Mucosa of rectum (tissue), 2 donors: ENCODE measurements around the gene FOSL1.

Experiments
- H3K27ac ChIP-seq, 2 donors: one replicate each; pipeline ENCODE4 v1.7.0; 2013; ENCODE audit warnings: inconsistent platforms in 2 of 2, low read depth in 2 of 2, low read length in 2 of 2
- H3K27me3 ChIP-seq, 2 donors: one replicate each; pipeline ENCODE4 v1.7.0; 2013; ENCODE audit warnings: low read length in 2 of 2; ENCODE audit not compliant: control insufficient read depth in 2 of 2, insufficient read depth in 2 of 2
- H3K36me3 ChIP-seq, 2 donors: one replicate each; pipeline ENCODE4 v1.7.0; 2013; ENCODE audit warnings: low read length in 2 of 2; ENCODE audit not compliant: control insufficient read depth in 2 of 2, insufficient read depth in 2 of 2
- H3K4me1 ChIP-seq, 2 donors: one replicate each; pipeline ENCODE4 v1.7.0; 2013; ENCODE audit warnings: low read length in 2 of 2, mild to moderate bottlenecking in 1 of 2; ENCODE audit not compliant: control insufficient read depth in 2 of 2, insufficient read depth in 2 of 2
- H3K4me3 ChIP-seq, 2 donors: one replicate each; pipeline ENCODE4 v1.7.0; 2013; ENCODE audit warnings: low read length in 2 of 2
- H3K9ac ChIP-seq, 2 donors: one replicate each; pipeline ENCODE4 v1.7.0; 2013; ENCODE audit warnings: low read length in 2 of 2, low read depth in 1 of 2, mild to moderate bottlenecking in 1 of 2
- H3K9me3 ChIP-seq, 2 donors: one replicate each; pipeline ENCODE4 v1.7.0; 2013; ENCODE audit warnings: low read length in 2 of 2; ENCODE audit not compliant: control insufficient read depth in 2 of 2
- donor health status: healthy.
- donor health status: Normal muscosa, but diverticular disease.

The FOSL1 gene

GRCh38 chr11:65870307-65870658 lies 29.9 kb downstream of the FOSL1 start:
- H3K9ac ChIP-seq, result no peak overlapping the region

GRCh38 chr11:65869643-65870306 lies 30.4 kb downstream of the FOSL1 start:
- Histone ChIP-seq H3K36me3 (peaks cover 12 to 14% of the 10 kb centered on the region in 2 donors), H3K4me1 (peaks cover 13 to 16% of the 10 kb centered on the region in 2 donors), H3K27ac (no peak overlapping the region)

More at GRCh38 chr11:65870307-65870658, 29.9 kb downstream of the FOSL1 start:
- Histone ChIP-seq H3K9me3 (no peaks in the 10 kb centered on the region), H3K36me3 (peaks cover 7 to 9% of the 10 kb centered on the region in 2 donors), H3K4me3 (no peak overlapping the region), H3K4me1 (peaks cover 13 to 16% of the 10 kb centered on the region in 2 donors), H3K27ac (no peak overlapping the region), H3K27me3 (no peaks in the 10 kb centered on the region)

DNA sequence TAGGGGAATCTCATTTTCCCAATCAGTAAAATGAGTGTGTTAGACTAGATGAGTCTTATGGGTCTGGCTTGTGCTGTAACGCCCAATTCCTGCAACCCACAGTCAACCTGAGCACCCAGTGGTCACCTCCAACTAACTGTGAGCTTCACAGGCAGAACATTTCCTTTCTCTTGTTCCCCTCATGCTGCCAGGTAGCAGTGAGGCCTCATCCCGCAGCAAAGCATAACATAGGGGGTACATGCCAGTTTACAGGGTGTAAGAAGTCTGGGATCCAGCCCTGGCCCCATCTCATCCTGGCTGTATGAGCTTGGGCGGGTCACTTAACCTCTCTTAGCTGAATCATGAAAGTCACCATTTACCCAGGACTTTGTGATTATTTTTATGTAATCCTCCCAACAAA lies 31.3 kb downstream of the FOSL1 start:
- H3K9me3 ChIP-seq, result no peaks in the 10 kb centered on the region

More at GRCh38 chr11:65869643-65870306, 30.4 kb downstream of the FOSL1 start:
- no peaks in the 10 kb centered on the region for H3K27me3 ChIP-seq
- H3K9ac ChIP-seq, result no peak overlapping the region
- no peaks in the 10 kb centered on the region for H3K9me3 ChIP-seq
- H3K4me3 ChIP-seq, result no peak overlapping the region

DNA sequence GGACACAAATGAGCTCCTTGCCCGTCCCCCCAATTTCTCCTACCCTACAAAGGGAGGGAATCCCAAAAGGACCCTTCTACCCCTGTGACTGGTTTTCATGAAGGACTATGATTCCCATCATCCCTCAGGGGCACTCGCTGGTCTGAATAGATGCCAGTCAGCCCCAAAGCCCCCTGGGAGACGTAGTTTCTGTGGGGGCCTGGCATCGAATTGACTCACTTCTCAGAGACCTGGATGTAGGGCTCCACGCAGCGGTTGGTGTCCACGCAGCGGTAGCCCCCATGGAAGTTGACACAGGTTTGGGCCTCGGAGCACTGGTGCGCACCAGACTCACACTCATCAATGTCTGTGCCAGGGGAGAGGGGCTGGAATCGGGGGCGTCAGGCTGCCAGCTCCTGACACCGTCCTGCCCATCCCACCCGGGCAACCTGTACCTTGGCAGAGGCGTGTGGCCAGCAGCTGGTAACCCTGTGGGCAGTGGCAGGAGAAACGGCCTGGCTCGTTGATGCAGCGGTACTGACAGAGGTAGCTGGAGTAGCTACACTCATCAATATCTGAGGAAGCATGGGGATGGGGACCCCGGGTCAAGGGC lies 32.0 kb downstream of the FOSL1 start:
- Histone ChIP-seq H3K4me3 (no peak overlapping the region), H3K27ac (no peak overlapping the region), H3K36me3 (peaks cover 28 to 30% of the 10 kb centered on the region in 2 donors), H3K9me3 (no peaks in the 10 kb centered on the region), H3K27me3 (no peaks in the 10 kb centered on the region), H3K9ac (no peak overlapping the region), H3K4me1 (peaks cover 11 to 12% of the 10 kb centered on the region in 2 donors)

More for the DNA sequence above, 31.3 kb downstream of the FOSL1 start:
- Histone ChIP-seq H3K9ac (no peak overlapping the region), H3K27ac (no peak overlapping the region), H3K4me3 (no peak overlapping the region), H3K4me1 (peaks cover 13 to 16% of the 10 kb centered on the region in 2 donors), H3K27me3 (no peaks in the 10 kb centered on the region), H3K36me3 (peaks cover 21 to 23% of the 10 kb centered on the region in 2 donors)

DNA sequence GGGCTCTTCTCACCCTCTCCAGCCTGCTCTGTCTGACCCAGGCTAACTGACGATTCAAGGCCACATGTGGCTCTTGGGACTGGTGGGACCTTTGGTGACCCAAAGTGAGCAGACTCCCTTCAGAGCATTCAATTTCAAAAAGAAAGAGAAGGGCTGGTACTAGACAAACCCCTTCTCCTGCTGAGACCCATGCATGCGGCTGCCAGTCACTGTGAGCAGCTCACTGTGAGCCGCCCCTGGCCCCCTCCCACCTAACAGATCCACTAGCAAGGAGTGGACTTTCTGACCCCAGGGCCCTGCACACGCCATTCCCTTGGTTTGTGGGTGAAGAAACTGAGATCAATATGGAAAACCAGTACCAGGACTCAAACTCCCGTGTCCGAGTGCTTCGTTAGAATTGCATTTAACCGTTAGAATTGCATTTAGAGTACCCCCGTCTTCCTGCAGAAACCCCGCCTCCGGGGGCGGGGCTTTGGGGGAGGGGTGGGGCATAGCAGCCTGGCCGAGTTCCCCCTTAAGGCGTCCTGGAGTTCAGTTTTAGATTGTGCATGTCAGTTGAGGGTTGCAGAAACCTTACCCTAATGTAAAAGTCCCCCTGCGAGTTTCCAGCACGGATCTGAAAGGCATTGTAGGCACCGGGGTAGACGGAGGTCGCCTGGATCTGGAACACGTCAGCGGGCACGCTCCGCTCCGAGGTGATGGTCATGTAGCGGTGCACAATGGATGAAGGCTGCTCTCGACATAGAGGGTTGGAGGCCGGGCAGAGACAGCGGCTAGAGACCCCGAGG lies 32.7 kb downstream of the FOSL1 start:
- Histone ChIP-seq H3K4me1 (peaks cover 7 to 10% of the 10 kb centered on the region in 2 donors), H3K9me3 (no peaks in the 10 kb centered on the region), H3K4me3 (no peak overlapping the region), H3K27ac (no peak overlapping the region), H3K27me3 (no peaks in the 10 kb centered on the region), H3K36me3 (peaks cover 32 to 37% of the 10 kb centered on the region in 2 donors), H3K9ac (no peak overlapping the region)

DNA sequence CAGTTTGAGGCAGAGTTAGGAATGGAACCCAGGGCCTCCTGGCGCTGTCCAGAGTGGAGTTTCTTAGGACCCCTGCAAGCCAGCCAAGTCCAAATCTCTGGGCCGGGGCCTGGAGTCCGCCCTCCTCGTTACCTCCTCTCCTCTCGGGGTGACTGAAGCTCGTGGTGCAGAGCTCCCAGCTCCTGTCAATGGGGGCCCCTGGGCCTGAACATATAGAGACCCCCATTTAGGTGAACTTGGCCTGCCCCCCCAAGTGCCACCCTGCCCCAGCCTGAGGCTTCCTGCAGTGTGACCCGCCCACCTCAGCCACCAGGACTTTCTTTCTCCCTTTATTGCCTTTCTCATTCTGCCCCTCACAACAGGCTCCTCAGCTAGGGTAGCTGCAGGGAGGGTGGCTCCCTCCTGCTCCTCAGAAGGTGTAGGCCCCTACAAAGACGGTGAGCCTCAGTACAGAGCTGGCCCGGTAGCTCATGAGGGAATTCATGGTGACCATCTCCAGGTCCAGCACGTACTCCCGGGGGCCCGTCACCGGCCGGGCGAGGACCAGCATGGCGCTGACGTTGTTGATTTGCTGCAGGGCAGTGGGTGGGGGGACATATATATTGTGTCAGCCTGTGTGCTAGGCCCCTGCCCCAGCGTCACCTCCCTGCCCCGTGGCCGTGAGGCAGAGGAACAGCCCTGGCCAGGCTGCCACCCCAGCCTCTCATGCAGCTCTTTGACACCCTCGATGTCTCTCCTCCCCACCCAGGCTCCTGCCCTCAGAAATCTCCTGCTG lies 33.5 kb downstream of the FOSL1 start:
- no peak overlapping the region for H3K4me3 ChIP-seq
- peaks cover 10 to 16% of the 10 kb centered on the region in 2 donors for H3K4me1 ChIP-seq
- H3K36me3 ChIP-seq, result peaks cover 32 to 45% of the 10 kb centered on the region in 2 donors
- H3K9ac ChIP-seq, result no peak overlapping the region
- no peaks in the 10 kb centered on the region for H3K9me3 ChIP-seq
- H3K27me3 ChIP-seq, result no peaks in the 10 kb centered on the region
- H3K27ac ChIP-seq, result no peak overlapping the region

DNA sequence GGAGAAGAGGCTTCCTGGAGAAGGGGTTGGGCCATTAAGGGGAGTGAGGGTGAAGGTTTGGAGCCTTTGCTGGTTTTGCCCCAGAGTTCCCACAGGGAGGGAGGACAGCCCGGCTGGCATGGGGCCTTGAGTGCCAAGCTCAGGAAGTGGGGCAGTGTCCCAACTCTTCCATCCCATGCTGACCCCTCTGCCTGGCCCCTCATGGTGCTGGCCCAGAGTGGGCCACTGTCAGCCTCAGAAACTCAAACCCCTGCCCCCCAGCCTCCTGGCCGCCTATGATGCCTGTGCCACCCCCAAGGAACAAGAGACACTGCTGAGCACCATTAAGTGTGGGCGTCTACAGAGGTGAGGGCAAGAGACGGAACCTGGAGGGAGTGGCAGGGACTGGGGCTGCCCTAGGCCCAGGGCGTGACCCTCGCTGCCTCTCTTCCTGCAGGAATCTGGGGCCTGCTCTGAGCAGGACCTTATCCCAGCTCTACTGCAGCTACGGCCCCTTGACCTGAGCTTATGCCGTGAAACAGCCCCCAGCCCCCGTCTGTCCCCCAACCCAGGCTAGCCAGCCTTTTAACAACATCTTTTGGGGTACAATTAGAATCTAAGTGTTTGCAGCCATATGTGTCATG lies 34.5 kb downstream of the FOSL1 start:
- Histone ChIP-seq H3K4me3 (no peak overlapping the region), H3K27ac (no peak overlapping the region), H3K27me3 (no peaks in the 10 kb centered on the region), H3K4me1 (peaks cover 15 to 16% of the 10 kb centered on the region in 2 donors), H3K36me3 (peaks cover 32 to 46% of the 10 kb centered on the region in 2 donors), H3K9ac (no peak overlapping the region), H3K9me3 (no peaks in the 10 kb centered on the region)

- H3K9ac ChIP-seq, result no peak overlapping the region
- H3K27ac ChIP-seq, result no peak overlapping the region
- no peaks in the 10 kb centered on the region for H3K27me3 ChIP-seq
- H3K9me3 ChIP-seq, result no peaks in the 10 kb centered on the region
- H3K36me3 ChIP-seq, result peaks cover 32 to 46% of the 10 kb centered on the region in 2 donors
- H3K4me1 ChIP-seq, result peaks cover 17% of the 10 kb centered on the region in 2 donors
- H3K4me3 ChIP-seq, result no peak overlapping the region
Observed at GRCh38 chr11:65864706-65865471, 35.3 kb downstream of the FOSL1 start.
